Hepatocyte (in vitro differentiated cells): ENCODE measurements around the gene CFAP410. TPM values are rescaled to one million over a fixed set of nuclear protein-coding genes. Genes with fewer than 3 reads are reported as not detected.
A peak's percentile ranks its signal among the peaks of the same experiment; 100 is the strongest.
"Not testable (repeated sequence)": the region's sequence is repeated elsewhere in the genome, so short reads cannot be mapped to it uniquely, and the experiment has no call there.

ENCODE experiments used
- DNase-seq: peaks from one replicate; pipeline ENCODE4 v3.0.0-alpha.2; 2016; ENCODE audit warnings: low spot score
- H2AFZ ChIP-seq: fragments of 200-600 bp; sonication (generic); 2 replicates; pipeline ENCODE4 v1.6.0; 2016; ENCODE audit warnings: antibody characterized with exemption, mild to moderate bottlenecking
- H3K27ac ChIP-seq: fragments of 200-600 bp; sonication (generic); 2 replicates; pipeline ENCODE4 v1.5.1; 2016; ENCODE audit warnings: mild to moderate bottlenecking
- H3K27me3 ChIP-seq: fragments of 200-600 bp; sonication (generic); 2 replicates; pipeline ENCODE4 v1.6.1; 2016
- H3K36me3 ChIP-seq: fragments of 200-600 bp; sonication (generic); replicated peaks from 2 replicates; pipeline ENCODE4 v1.5.1; 2016; ENCODE audit warnings: low read depth; ENCODE audit not compliant: insufficient read depth
- H3K4me1 ChIP-seq: fragments of 200-600 bp; sonication (generic); 2 replicates; pipeline ENCODE4 v1.5.1; 2016; ENCODE audit warnings: mild to moderate bottlenecking, moderate library complexity; ENCODE audit not compliant: insufficient read depth
- H3K4me2 ChIP-seq: fragments of 200-600 bp; sonication (generic); 2 replicates; pipeline ENCODE4 v1.6.0; 2016
- H3K4me3 ChIP-seq: fragments of 200-600 bp; sonication (generic); 2 replicates; pipeline ENCODE4 v1.5.1; 2016; ENCODE audit warnings: mild to moderate bottlenecking
- H3K79me2 ChIP-seq: fragments of 200-600 bp; sonication (generic); 2 replicates; pipeline ENCODE4 v1.6.0; 2017; ENCODE audit warnings: mild to moderate bottlenecking
- H3K9me2 ChIP-seq: fragments of 200-600 bp; sonication (generic); replicated peaks from 2 replicates; pipeline ENCODE4 v1.6.0; 2017; ENCODE audit warnings: mild to moderate bottlenecking; ENCODE audit not compliant: insufficient read depth
- H3K9me3 ChIP-seq: fragments of 200-600 bp; sonication (generic); 2 replicates; pipeline ENCODE4 v1.5.1; 2016; ENCODE audit warnings: low read depth, mild to moderate bottlenecking
- H4K20me1 ChIP-seq: fragments of 200-600 bp; sonication (generic); 2 replicates; pipeline ENCODE4 v1.6.0; 2016; ENCODE audit warnings: mild to moderate bottlenecking; ENCODE audit not compliant: insufficient read depth, poor library complexity, severe bottlenecking
- EZH2 ChIP-seq: fragments of 200-600 bp; sonication (generic); IDR thresholded peaks from 2 replicates; pipeline ENCODE4 v1.6.1; 2016; ENCODE audit warnings: antibody characterized with exemption, mild to moderate bottlenecking, borderline replicate concordance
- EZH2phosphoT487 ChIP-seq: fragments of 200-600 bp; sonication (generic); IDR thresholded peaks from one replicate; pipeline ENCODE4 v1.6.1; 2018; ENCODE audit warnings: antibody characterized with exemption, mild to moderate bottlenecking, low read depth, moderate library complexity; ENCODE audit not compliant: unreplicated experiment, severe bottlenecking
- WGBS: methylation state at CpG from one replicate; pipeline ENCODE4 v1.1.6; 2016; ENCODE audit warnings: low lambda C conversion rate; ENCODE audit errors: missing lambda C conversion rate; 5-methylcytosine and 5-hydroxymethylcytosine counted together
- polyA plus RNA-seq: library from polyadenylated mRNA; unstranded; fragments of >200 nt; fragmentation: Nextera tagmentation; extraction: Ambion mirVana; gene quantifications from 2 replicates; pipeline ENCODE4 v1.2.1, GENCODE V29; 2016
- total RNA-seq: library from RNA; depleted of rRNA; stranded (reverse); fragments of >200 nt; gene quantifications from 2 replicates; pipeline ENCODE4 v1.2.3, GENCODE V29; 2014
- TF ChIP-seq, protein P1 (sequence below): fragments of 200-600 bp; sonication (generic); IDR thresholded peaks from 2 replicates; pipeline ENCODE4 v1.5.1; 2016; ENCODE audit warnings: antibody characterized with exemption, mild to moderate bottlenecking; ENCODE audit not compliant: poor library complexity

The CFAP410 gene
- total and polyA plus RNA-seq, 2 experiments from 2014 or later = 17.1 to 33.6 TPM

DNA sequence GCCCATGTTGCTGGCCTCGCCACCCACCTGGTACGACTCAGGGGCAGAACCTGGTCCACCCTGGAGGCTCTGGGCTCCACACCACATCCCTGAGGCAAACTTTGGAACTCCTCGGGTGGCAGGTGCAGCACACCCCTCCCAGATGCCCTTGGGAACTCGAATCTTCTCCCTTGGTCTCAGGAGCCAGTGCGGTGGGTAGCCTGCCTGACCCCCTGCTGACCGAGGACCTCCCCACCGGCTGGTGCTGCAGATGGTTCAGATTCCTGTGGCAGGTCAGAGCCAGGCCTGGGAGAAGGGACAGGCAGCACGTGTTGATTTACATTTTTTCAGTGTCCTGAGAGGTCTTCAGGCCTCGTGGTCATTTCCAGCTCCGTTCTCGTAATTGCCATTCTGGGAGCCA is 6.3 kb upstream of the CFAP410 start:
- H3K27ac ChIP-seq = no peak overlapping the region
- no peaks in the 10 kb centered on the region for H3K27me3 ChIP-seq
- WGBS = 80% methylated on average over 11 of the region's 11 CpGs
- no peaks in the 10 kb centered on the region for H3K36me3 ChIP-seq
- H3K79me2 ChIP-seq = no peaks in the 10 kb centered on the region
- TF ChIP-seq EZH2 = no peak
- TF ChIP-seq, protein P1, sequence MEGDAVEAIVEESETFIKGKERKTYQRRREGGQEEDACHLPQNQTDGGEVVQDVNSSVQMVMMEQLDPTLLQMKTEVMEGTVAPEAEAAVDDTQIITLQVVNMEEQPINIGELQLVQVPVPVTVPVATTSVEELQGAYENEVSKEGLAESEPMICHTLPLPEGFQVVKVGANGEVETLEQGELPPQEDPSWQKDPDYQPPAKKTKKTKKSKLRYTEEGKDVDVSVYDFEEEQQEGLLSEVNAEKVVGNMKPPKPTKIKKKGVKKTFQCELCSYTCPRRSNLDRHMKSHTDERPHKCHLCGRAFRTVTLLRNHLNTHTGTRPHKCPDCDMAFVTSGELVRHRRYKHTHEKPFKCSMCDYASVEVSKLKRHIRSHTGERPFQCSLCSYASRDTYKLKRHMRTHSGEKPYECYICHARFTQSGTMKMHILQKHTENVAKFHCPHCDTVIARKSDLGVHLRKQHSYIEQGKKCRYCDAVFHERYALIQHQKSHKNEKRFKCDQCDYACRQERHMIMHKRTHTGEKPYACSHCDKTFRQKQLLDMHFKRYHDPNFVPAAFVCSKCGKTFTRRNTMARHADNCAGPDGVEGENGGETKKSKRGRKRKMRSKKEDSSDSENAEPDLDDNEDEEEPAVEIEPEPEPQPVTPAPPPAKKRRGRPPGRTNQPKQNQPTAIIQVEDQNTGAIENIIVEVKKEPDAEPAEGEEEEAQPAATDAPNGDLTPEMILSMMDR = no peak
- no peak for TF ChIP-seq EZH2phosphoT487
- no peaks in the 10 kb centered on the region for H3K9me3 ChIP-seq
- H3K9me2 ChIP-seq = no peaks in the 10 kb centered on the region
- peaks cover 9% of the 10 kb centered on the region for H3K4me1 ChIP-seq
- no peak for DNase-seq
- no peak overlapping the region for H3K4me3 ChIP-seq
- H4K20me1 ChIP-seq = no peaks in the 10 kb centered on the region
- H2AFZ ChIP-seq = no peak overlapping the region
- H3K4me2 ChIP-seq = no peak overlapping the region

DNA sequence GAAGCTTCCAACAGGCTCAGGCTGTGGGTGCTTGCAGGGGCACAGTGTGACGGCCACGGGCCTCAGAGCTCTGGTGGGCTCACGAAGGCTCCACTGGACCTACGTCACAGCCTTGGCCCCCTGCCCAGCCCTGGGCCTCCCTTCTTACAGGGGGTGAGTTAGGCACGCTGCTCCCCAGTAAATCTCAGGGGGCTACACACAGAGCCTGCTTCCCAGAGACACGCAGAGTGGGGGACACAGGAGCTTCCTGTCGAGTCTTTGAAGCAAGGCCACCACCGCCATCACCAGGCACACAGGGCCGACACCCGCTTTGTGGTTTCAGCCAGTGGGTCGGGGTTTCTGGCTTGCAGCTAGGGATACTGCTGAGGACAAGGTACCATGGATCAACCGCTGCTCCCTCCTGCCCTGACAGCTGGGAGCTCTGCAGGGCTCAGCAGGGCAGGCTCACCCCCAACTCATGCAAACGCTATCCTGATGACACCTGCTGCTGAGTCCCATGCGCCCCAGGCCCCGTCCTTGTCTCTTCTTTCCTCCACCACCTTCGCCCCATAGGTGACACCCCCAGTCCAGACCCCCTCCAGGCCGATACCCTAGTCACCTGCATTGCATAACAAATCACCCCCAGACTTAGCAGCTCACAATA is 5.5 kb upstream of the CFAP410 start:
- Histone ChIP-seq H3K9me2 (no peaks in the 10 kb centered on the region), H2AFZ (no peak overlapping the region), H3K4me1 (peaks cover 14% of the 10 kb centered on the region), H3K4me2 (no peak overlapping the region), H3K9me3 (no peaks in the 10 kb centered on the region), H4K20me1 (no peaks in the 10 kb centered on the region), H3K79me2 (no peaks in the 10 kb centered on the region), H3K36me3 (no peaks in the 10 kb centered on the region), H3K27ac (no peak overlapping the region), H3K4me3 (no peak overlapping the region), H3K27me3 (no peaks in the 10 kb centered on the region)
- no peak for DNase-seq
- WGBS = 92% methylated on average over 17 of the region's 17 CpGs
- TF ChIP-seq, protein P1 = no peak
- TF ChIP-seq EZH2 (no peak), EZH2phosphoT487 (no peak)

- H3K9me2 ChIP-seq, H3K4me2 ChIP-seq, DNase-seq, H3K36me3 ChIP-seq, H3K4me3 ChIP-seq, H4K20me1 ChIP-seq, H2AFZ ChIP-seq, H3K9me3 ChIP-seq, H3K27ac ChIP-seq, H3K27me3 ChIP-seq, H3K79me2 ChIP-seq: not testable (repeated sequence)
- H3K4me1 ChIP-seq = peaks cover 17% of the 10 kb centered on the region
- 91% methylated on average over 8 of the region's 8 CpGs for WGBS
Observed at GRCh38 chr21:44342981-44343380, 3.8 kb upstream of the CFAP410 start.

DNA sequence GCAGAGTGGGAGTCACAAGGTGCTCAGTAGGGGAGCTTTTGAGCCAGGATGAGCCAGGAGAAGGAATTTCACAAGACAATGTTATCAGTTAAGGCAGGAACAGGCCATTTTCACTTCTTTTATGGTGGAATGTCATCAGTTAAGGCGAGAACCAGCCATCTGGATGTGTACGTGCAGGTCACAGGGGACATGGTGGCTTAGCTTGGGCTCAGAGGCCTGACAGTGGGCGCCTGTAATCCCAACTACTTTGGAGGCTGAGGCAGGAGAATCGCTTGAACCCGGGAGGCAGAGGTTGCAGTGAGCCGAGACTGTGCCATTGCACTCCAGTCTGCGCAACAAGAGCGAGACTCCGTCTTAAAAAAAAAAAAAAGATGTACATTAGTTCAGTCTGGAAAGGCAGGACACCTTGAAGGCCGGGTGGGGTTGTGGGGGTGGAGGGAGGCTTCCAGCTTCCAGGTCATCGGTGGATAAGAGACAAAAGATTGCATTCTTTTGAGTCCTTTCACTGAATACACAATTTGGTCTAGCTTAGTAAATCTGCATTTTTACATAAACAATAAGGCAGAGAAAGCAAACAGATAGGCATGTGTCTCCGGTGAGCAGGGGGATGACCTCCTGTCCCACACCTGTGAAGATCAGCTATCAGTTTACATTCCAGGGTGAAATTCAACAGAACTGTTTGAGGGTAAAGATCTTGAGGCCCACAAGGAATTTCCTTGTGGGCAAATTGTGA is 2.7 kb upstream of the CFAP410 start:
- H2AFZ ChIP-seq, H3K79me2 ChIP-seq, H3K9me2 ChIP-seq, H3K36me3 ChIP-seq, H3K9me3 ChIP-seq, H3K27me3 ChIP-seq, H3K4me3 ChIP-seq, DNase-seq, H4K20me1 ChIP-seq, H3K4me2 ChIP-seq: not testable (repeated sequence)
- peak overlapping the region; percentile 19 for H3K27ac ChIP-seq
- 50% methylated on average over 12 of the region's 12 CpGs for WGBS
- peaks cover 24% of the 10 kb centered on the region for H3K4me1 ChIP-seq
